Measurements from ENCODE around the gene PCDH18. TPM values are rescaled to one million over a fixed set of nuclear protein-coding genes. Genes with fewer than 3 reads are reported as not detected.

The PCDH18 gene
- total and polyA plus RNA-seq, 2 experiments from 2014 or later: 19.5 to 68.1 TPM

- Mint-ChIP-seq H3K27me3 (ENCODE audit: insufficient read depth, low read depth, poor library complexity) (peaks cover 1% of the 10 kb centered on the region), H3K27ac (no peak overlapping the region), H3K36me3 (ENCODE audit: low read depth) (peaks cover 15% of the 10 kb centered on the region; the same call in 2 of the 3 replicates), H3K4me1 (peaks cover under 1% of the 10 kb centered on the region; the same call in 1 of the 3 replicates), H3K4me3 (no peak overlapping the region), H3K9me3 (peaks cover 19% of the 10 kb centered on the region)
- no peak for ATAC-seq
- Histone ChIP-seq H3K79me2 (replicated peaks; ENCODE audit: insufficient read depth) (no peaks in the 10 kb centered on the region), H2AFZ (peak overlapping the region; percentile 15; the same call in 1 of the 2 replicates), H3K4me3 (no peak overlapping the region), H3K36me3 (ENCODE audit: insufficient read depth) (peaks cover 12% of the 10 kb centered on the region), H3K27me3 (ENCODE audit: insufficient read depth) (no peaks in the 10 kb centered on the region), H4K20me1 (replicated peaks; ENCODE audit: insufficient read depth) (no peaks in the 10 kb centered on the region), H3F3A (replicated peaks; ENCODE audit: low read depth) (no peaks in the 10 kb centered on the region), H3K27ac (ENCODE audit: low read depth) (no peak overlapping the region), H3K4me2 (no peak overlapping the region), H3K4me1 (ENCODE audit: insufficient read depth) (peaks cover 11% of the 10 kb centered on the region; the same call in 1 of the 2 replicates), H3K9me2 (ENCODE audit: insufficient read depth) (peaks cover 2% of the 10 kb centered on the region)
- no peak for DNase-seq (ENCODE audit: low spot score)
- no peak for TF ChIP-seq EZH2 (IDR thresholded peaks at IDR 0.05; ENCODE audit: low read depth, unreplicated experiment)
- no peak for TF ChIP-seq POLR2AphosphoS5 (IDR thresholded peaks at IDR 0.05; ENCODE audit: low read depth)
- TF ChIP-seq ZNF462 (CRISPR knock-in tag; IDR thresholded peaks at IDR 0.05): no peak
- no peak for TF ChIP-seq NANOG (IDR thresholded peaks at IDR 0.05; ENCODE audit: borderline replicate concordance)
- no peak for TF ChIP-seq ZNF114 (CRISPR knock-in tag; IDR thresholded peaks at IDR 0.05)
- TF ChIP-seq, protein P1, sequence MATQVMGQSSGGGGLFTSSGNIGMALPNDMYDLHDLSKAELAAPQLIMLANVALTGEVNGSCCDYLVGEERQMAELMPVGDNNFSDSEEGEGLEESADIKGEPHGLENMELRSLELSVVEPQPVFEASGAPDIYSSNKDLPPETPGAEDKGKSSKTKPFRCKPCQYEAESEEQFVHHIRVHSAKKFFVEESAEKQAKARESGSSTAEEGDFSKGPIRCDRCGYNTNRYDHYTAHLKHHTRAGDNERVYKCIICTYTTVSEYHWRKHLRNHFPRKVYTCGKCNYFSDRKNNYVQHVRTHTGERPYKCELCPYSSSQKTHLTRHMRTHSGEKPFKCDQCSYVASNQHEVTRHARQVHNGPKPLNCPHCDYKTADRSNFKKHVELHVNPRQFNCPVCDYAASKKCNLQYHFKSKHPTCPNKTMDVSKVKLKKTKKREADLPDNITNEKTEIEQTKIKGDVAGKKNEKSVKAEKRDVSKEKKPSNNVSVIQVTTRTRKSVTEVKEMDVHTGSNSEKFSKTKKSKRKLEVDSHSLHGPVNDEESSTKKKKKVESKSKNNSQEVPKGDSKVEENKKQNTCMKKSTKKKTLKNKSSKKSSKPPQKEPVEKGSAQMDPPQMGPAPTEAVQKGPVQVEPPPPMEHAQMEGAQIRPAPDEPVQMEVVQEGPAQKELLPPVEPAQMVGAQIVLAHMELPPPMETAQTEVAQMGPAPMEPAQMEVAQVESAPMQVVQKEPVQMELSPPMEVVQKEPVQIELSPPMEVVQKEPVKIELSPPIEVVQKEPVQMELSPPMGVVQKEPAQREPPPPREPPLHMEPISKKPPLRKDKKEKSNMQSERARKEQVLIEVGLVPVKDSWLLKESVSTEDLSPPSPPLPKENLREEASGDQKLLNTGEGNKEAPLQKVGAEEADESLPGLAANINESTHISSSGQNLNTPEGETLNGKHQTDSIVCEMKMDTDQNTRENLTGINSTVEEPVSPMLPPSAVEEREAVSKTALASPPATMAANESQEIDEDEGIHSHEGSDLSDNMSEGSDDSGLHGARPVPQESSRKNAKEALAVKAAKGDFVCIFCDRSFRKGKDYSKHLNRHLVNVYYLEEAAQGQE (IDR thresholded peaks at IDR 0.05; ENCODE audit: unreplicated experiment): no peak
- TF ChIP-seq, protein P2, sequence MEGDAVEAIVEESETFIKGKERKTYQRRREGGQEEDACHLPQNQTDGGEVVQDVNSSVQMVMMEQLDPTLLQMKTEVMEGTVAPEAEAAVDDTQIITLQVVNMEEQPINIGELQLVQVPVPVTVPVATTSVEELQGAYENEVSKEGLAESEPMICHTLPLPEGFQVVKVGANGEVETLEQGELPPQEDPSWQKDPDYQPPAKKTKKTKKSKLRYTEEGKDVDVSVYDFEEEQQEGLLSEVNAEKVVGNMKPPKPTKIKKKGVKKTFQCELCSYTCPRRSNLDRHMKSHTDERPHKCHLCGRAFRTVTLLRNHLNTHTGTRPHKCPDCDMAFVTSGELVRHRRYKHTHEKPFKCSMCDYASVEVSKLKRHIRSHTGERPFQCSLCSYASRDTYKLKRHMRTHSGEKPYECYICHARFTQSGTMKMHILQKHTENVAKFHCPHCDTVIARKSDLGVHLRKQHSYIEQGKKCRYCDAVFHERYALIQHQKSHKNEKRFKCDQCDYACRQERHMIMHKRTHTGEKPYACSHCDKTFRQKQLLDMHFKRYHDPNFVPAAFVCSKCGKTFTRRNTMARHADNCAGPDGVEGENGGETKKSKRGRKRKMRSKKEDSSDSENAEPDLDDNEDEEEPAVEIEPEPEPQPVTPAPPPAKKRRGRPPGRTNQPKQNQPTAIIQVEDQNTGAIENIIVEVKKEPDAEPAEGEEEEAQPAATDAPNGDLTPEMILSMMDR (conservative IDR thresholded peaks at IDR 0.05; ENCODE audit: low read depth in 2 of 2): no peak
- no peak for TF ChIP-seq ZNF331 (CRISPR knock-in tag; IDR thresholded peaks at IDR 0.05; ENCODE audit: low read depth)
- no peak for TF ChIP-seq EZH2phosphoT487 (IDR thresholded peaks at IDR 0.05; ENCODE audit: unreplicated experiment)
- no peak for TF ChIP-seq CREB1 (CRISPR knock-in tag; IDR thresholded peaks at IDR 0.05; ENCODE audit: low read depth)
- TF ChIP-seq JUNB (IDR thresholded peaks at IDR 0.05; ENCODE audit: unreplicated experiment): no peak
- no peak for TF ChIP-seq STAT1 (IDR thresholded peaks at IDR 0.05; ENCODE audit: unreplicated experiment)
- no peak for TF ChIP-seq ETS1 (IDR thresholded peaks at IDR 0.05)
These were observed 60.8 kb downstream of the PCDH18 start for GRCh38 chr4:137471461-137471860.
